Sciatic nerve (tissue), 2 donors: ENCODE measurements around the gene C9orf153. TPM values are rescaled to one million over a fixed set of nuclear protein-coding genes. Genes with fewer than 3 reads are reported as not detected.
A peak's percentile ranks its signal among the peaks of the same experiment; 100 is the strongest.
"Not testable (repeated sequence)": the region's sequence is repeated elsewhere in the genome, so short reads cannot be mapped to it uniquely, and the experiment has no call there.

ENCODE experiments used
- ATAC-seq: fragments of 200-7000 bp; cut with Tn5 transposase; one replicate; pipeline ENCODE4 v1.9.1; 2020; ENCODE audit warnings: mild to moderate bottlenecking, moderate library complexity
- DNase-seq: peaks from one replicate; pipeline ENCODE4 v3.0.0-alpha.2; 2020; ENCODE audit warnings: low spot score
- intact Hi-C: fragments of 100-400 bp; cut with DNase I; formaldehyde crosslinking; loops from one replicate; pipeline ENCODE4 v1.14.2; 2022
- total RNA-seq: library from RNA; stranded (reverse); fragmentation: NEBNext Ultra II Directional; extraction: Animal tissue kit (Norgen Biotek cat#: 25700); gene quantifications from one replicate; pipeline ENCODE4 v1.2.1, GENCODE V29; 2021
- donor health status: DM: no; HTN: no; CAD: no.
- donor health status: DM: no; HTN: no; CAD: no.

C9orf153 gene
- total RNA-seq: 0.98 TPM

- no peak for ATAC-seq
Measured at GRCh38 chr9:86259557-86259956, at the start of gene C9orf153. Gene C9orf153 (minus strand): TSS chr9:86259657. CDS start chr9:86229603, 30,054 bp downstream.

GRCh38 chr9:86308687-86309086, 49.2 kb upstream of the C9orf153 start:
- DNase-seq: no peak
- intact Hi-C loops: no loop called here
- no peak for ATAC-seq

More at GRCh38 chr9:86259557-86259956, at the start of gene C9orf153:
- intact Hi-C loops: no loop called here
- DNase-seq: no peak

- ATAC-seq (no peak), DNase-seq (no peak)
- intact Hi-C loops: no loop called here
Measured at GRCh38 chr9:86304236-86304730, 44.8 kb upstream of the C9orf153 start.

- intact Hi-C loops: no loop called here
- ATAC-seq (no peak), DNase-seq (no peak)
Measured at GRCh38 chr9:86303316-86303975, 44.0 kb upstream of the C9orf153 start.

GRCh38 chr9:86301686-86302085, 42.2 kb upstream of the C9orf153 start:
- DNase-seq (no peak), ATAC-seq (no peak)
- intact Hi-C loops: no loop called here

- intact Hi-C loops: no loop called here
- ATAC-seq (no peak), DNase-seq (no peak)
Measured at GRCh38 chr9:86300701-86301100, 41.2 kb upstream of the C9orf153 start.

- ATAC-seq: peak; percentile 78
- no peak for DNase-seq
- intact Hi-C loops: no loop called here
Measured at GRCh38 chr9:86298873-86299272, 39.4 kb upstream of the C9orf153 start.

GRCh38 chr9:86290341-86290740, 30.9 kb upstream of the C9orf153 start:
- ATAC-seq, intact Hi-C loops, DNase-seq: not testable (repeated sequence)

GRCh38 chr9:86288499-86289198, 29.2 kb upstream of the C9orf153 start:
- no peak for ATAC-seq
- no peak for DNase-seq
- intact Hi-C loops: no loop called here

- intact Hi-C loops: no loop called here
- DNase-seq (no peak), ATAC-seq (no peak)
Measured at GRCh38 chr9:86287013-86287412, 27.6 kb upstream of the C9orf153 start.

GRCh38 chr9:86286278-86286677, 26.8 kb upstream of the C9orf153 start:
- intact Hi-C loops: no loop called here
- no peak for ATAC-seq
- no peak for DNase-seq

GRCh38 chr9:86285261-86285660, 25.8 kb upstream of the C9orf153 start:
- intact Hi-C loops: no loop called here
- ATAC-seq (no peak), DNase-seq (no peak)

- peak; percentile 50 for ATAC-seq
- DNase-seq: no peak
- intact Hi-C loops: no loop called here
Measured at GRCh38 chr9:86282979-86283535, 23.6 kb upstream of the C9orf153 start.

GRCh38 chr9:86282077-86282978, 22.9 kb upstream of the C9orf153 start, which contains the start of gene ISCA1:
Gene ISCA1 (minus strand): TSS chr9:86282538. CDS start chr9:86282458, 80 bp downstream.
- intact Hi-C loops: no loop called here
- ATAC-seq: peak; percentile 97
- peak; percentile 99 for DNase-seq

- intact Hi-C loops: no loop called here
- DNase-seq (no peak), ATAC-seq (no peak)
Measured at GRCh38 chr9:86281593-86282076, 22.2 kb upstream of the C9orf153 start.

GRCh38 chr9:86280580-86280979, 21.1 kb upstream of the C9orf153 start:
- DNase-seq (no peak), ATAC-seq (no peak)
- intact Hi-C loops: no loop called here

- no peak for DNase-seq
- no peak for ATAC-seq
- intact Hi-C loops: no loop called here
Measured at GRCh38 chr9:86279839-86280238, 20.4 kb upstream of the C9orf153 start.

GRCh38 chr9:86277072-86277471, 17.6 kb upstream of the C9orf153 start:
- ATAC-seq (no peak), DNase-seq (no peak)
- intact Hi-C loops: no loop called here

GRCh38 chr9:86275962-86276361, 16.5 kb upstream of the C9orf153 start:
- intact Hi-C loops: no loop called here
- no peak for DNase-seq
- no peak for ATAC-seq
